IMR-90 (cell line): ENCODE measurements around the gene C5orf63. TPM values are rescaled to one million over a fixed set of nuclear protein-coding genes. Genes with fewer than 3 reads are reported as not detected.

Source experiments
- ATAC-seq: fragments of 200-7000 bp; cut with Tn5 transposase; 2 replicates; pipeline ENCODE4 v1.9.1; 2020; ENCODE audit warnings: low read depth, mild to moderate bottlenecking, moderate library complexity
- BruUV-seq: library from RNA; stranded (reverse); fragments of 400-500 nt; replicated peaks from 2 replicates; lab custom pipeline; 2021; lab: Mats Ljungman, UMichigan
- CTCF ChIA-PET: fragments of 300-600 bp; formaldehyde crosslinking; extraction: SDS; loops from one replicate; lab custom pipeline; 2021; ENCODE audit warnings: antibody characterized with exemption; lab: Yijun Ruan, JAX
- POLR2A ChIA-PET: fragments of 300-600 bp; sonication (Branson Sonifier 250); formaldehyde crosslinking; loops from one replicate; lab custom pipeline; 2022; ENCODE audit warnings: antibody characterized with exemption; ENCODE audit not compliant: unreplicated experiment; lab: Charles Lee
- DNase-seq: peaks from one replicate; pipeline ENCODE4 v3.0.0; 2013
- H2AFZ ChIP-seq: replicated peaks from 2 replicates; pipeline ENCODE3; 2013; ENCODE audit warnings: low read length, mild to moderate bottlenecking; ENCODE audit not compliant: poor library complexity
- H2AK5ac ChIP-seq: 2 replicates; pipeline ENCODE4 v1.6.1; 2013; ENCODE audit warnings: low read depth, low read length, inconsistent platforms
- H2AK9ac ChIP-seq: replicated peaks from 2 replicates; pipeline ENCODE3; 2013; ENCODE audit warnings: mild to moderate bottlenecking, low read depth, low read length, moderate library complexity; ENCODE audit not compliant: poor library complexity
- H2BK120ac ChIP-seq: 2 replicates; pipeline ENCODE4 v1.6.1; 2013; ENCODE audit warnings: low read depth, low read length, inconsistent platforms
- H2BK15ac ChIP-seq: 3 replicates; pipeline ENCODE4 v1.6.1; 2013; ENCODE audit warnings: low read depth, low read length, inconsistent platforms
- H2BK20ac ChIP-seq: 2 replicates; pipeline ENCODE4 v1.6.1; 2013; ENCODE audit warnings: low read depth, mild to moderate bottlenecking, inconsistent platforms, low read length, moderate library complexity
- H2BK5ac ChIP-seq: 2 replicates; pipeline ENCODE4 v1.6.1; 2013; ENCODE audit warnings: mild to moderate bottlenecking, low read depth, low read length, inconsistent platforms; ENCODE audit not compliant: poor library complexity, severe bottlenecking
- H3K14ac ChIP-seq: replicated peaks from 2 replicates; pipeline ENCODE4 v1.6.1; 2013; ENCODE audit warnings: low read depth, low read length, inconsistent platforms
- H3K18ac ChIP-seq: 2 replicates; pipeline ENCODE4 v1.6.1; 2013; ENCODE audit warnings: low read depth, low read length, control low read depth
- H3K23ac ChIP-seq: 2 replicates; pipeline ENCODE4 v1.6.1; 2013; ENCODE audit warnings: low read depth, low read length, inconsistent platforms
- H3K27ac ChIP-seq: 2 replicates; pipeline ENCODE4 v1.5.1; 2013; ENCODE audit warnings: mild to moderate bottlenecking, control low read depth, low read length; ENCODE audit not compliant: insufficient read depth
- H3K27me3 ChIP-seq: 2 replicates; pipeline ENCODE4 v1.6.1; 2013; ENCODE audit warnings: low read length; ENCODE audit not compliant: control insufficient read depth, insufficient read depth
- H3K36me3 ChIP-seq: 2 replicates; pipeline ENCODE4 v1.6.1; 2013; ENCODE audit warnings: low read length, mixed read lengths; ENCODE audit not compliant: control insufficient read depth, insufficient read depth
- H3K4ac ChIP-seq: 2 replicates; pipeline ENCODE4 v1.6.1; 2013; ENCODE audit warnings: low read depth, low read length, inconsistent platforms
- H3K4me1 ChIP-seq: 2 replicates; pipeline ENCODE4 v1.6.1; 2013; ENCODE audit warnings: low read length, mixed read lengths; ENCODE audit not compliant: control insufficient read depth, insufficient read depth
- H3K4me2 ChIP-seq: 2 replicates; pipeline ENCODE4 v1.6.1; 2013; ENCODE audit warnings: low read depth, mild to moderate bottlenecking, control low read depth, low read length, moderate library complexity
- H3K4me3 ChIP-seq: 2 replicates; pipeline ENCODE4 v1.5.1; 2013; ENCODE audit warnings: low read depth, mild to moderate bottlenecking, control low read depth, low read length, moderate library complexity; ENCODE audit not compliant: insufficient read depth
- H3K56ac ChIP-seq: 2 replicates; pipeline ENCODE4 v1.6.1; 2013; ENCODE audit warnings: low read length, inconsistent platforms; ENCODE audit not compliant: insufficient read depth; ENCODE audit errors: extremely low read depth
- H3K79me1 ChIP-seq, 2 experiments: 2 replicates each; pipeline ENCODE4 v1.6.1; 2013; ENCODE audit warnings: low read length in 2 of 2, inconsistent platforms in 1 of 2, low read depth in 1 of 2
- H3K9ac ChIP-seq: 2 replicates; pipeline ENCODE4 v1.6.1; 2013; ENCODE audit warnings: low read depth, low read length, control low read depth
- H3K9me1 ChIP-seq: 2 replicates; pipeline ENCODE4 v1.6.1; 2013; ENCODE audit warnings: low read length, inconsistent platforms; ENCODE audit not compliant: insufficient read depth
- H3K9me3 ChIP-seq: 2 replicates; pipeline ENCODE4 v1.6.1; 2013; ENCODE audit warnings: low read length; ENCODE audit not compliant: control insufficient read depth, insufficient read depth
- H4K20me1 ChIP-seq: 2 replicates; pipeline ENCODE4 v1.6.1; 2013; ENCODE audit warnings: low read length, inconsistent platforms; ENCODE audit not compliant: insufficient read depth
- H4K5ac ChIP-seq: 2 replicates; pipeline ENCODE4 v1.6.1; 2013; ENCODE audit warnings: mild to moderate bottlenecking, low read depth, low read length, control low read depth
- H4K8ac ChIP-seq, 2 experiments: 2 replicates each; pipeline ENCODE4 v1.6.1; 2013; ENCODE audit warnings: low read depth in 2 of 2, low read length in 2 of 2, control low read depth in 1 of 2, inconsistent platforms in 1 of 2
- H4K91ac ChIP-seq: 2 replicates; pipeline ENCODE4 v1.6.1; 2013; ENCODE audit warnings: low read depth, low read length, inconsistent platforms; ENCODE audit not compliant: insufficient read depth
- BHLHE40 ChIP-seq: fragments of 150-350 bp; IDR thresholded peaks from 2 replicates; pipeline ENCODE4 v1.6.1; 2016; ENCODE audit warnings: mild to moderate bottlenecking, low read depth, low read length
- MAZ ChIP-seq: IDR thresholded peaks from 2 replicates; pipeline ENCODE4 v1.6.1; 2012; ENCODE audit warnings: low read depth, mild to moderate bottlenecking, low read length, improper control_type of control experiment, moderate library complexity, borderline replicate concordance
- MXI1 ChIP-seq: IDR thresholded peaks from 2 replicates; pipeline ENCODE4 v1.6.1; 2012; ENCODE audit warnings: low read depth, mild to moderate bottlenecking, low read length, moderate library complexity, borderline replicate concordance
- NFE2L2 ChIP-seq: fragments of 150-350 bp; IDR thresholded peaks from 2 replicates; pipeline ENCODE4 v1.6.1; 2016; ENCODE audit warnings: low read depth, mild to moderate bottlenecking, low read length
- RAD21 ChIP-seq: IDR thresholded peaks from 2 replicates; pipeline ENCODE4 v1.6.1; 2012; ENCODE audit warnings: low read length, improper control_type of control experiment
- RCOR1 ChIP-seq: IDR thresholded peaks from 2 replicates; pipeline ENCODE4 v1.6.1; 2012; ENCODE audit warnings: mild to moderate bottlenecking, low read length, improper control_type of control experiment; ENCODE audit not compliant: insufficient replicate concordance
- WGBS, 2 experiments: methylation state at CpG; one replicate each; pipeline versions ENCODE4 v1.1.5 to v1.1.7; 2013; ENCODE audit warnings: missing lambda C conversion rate in 2 of 2; ENCODE audit not compliant: insufficient read length in 1 of 2; ENCODE audit errors: extremely low coverage in 2 of 2; 5-methylcytosine and 5-hydroxymethylcytosine counted together
- dilution Hi-C: fragments of 300-500 bp; cut with HindIII; formaldehyde crosslinking; loops from one replicate; pipeline ENCODE4 v1.14.3; 2018; ENCODE audit warnings: low sequenced_read_pairs; ENCODE audit not compliant: unreplicated experiment
- in situ Hi-C: fragments of 300-500 bp; cut with MboI; formaldehyde crosslinking; loops from 3 replicates; pipeline ENCODE4 v1.14.3; 2019; ENCODE audit warnings: low sequenced_read_pairs, inconsistent platforms, mixed read lengths
- intact Hi-C: fragments of 100-400 bp; cut with micrococcal nuclease; formaldehyde crosslinking; loops from 2 replicates; pipeline ENCODE4 v1.10.0; 2022
- polyA plus RNA-seq, 3 experiments: library from polyadenylated mRNA; depleted of rRNA; stranded (reverse); fragments of >200 nt; gene quantifications; 2 replicates each; pipeline ENCODE4 v1.2.3, GENCODE V29; 2012; ENCODE audit warnings: low replicate concordance in 1 of 3
- total RNA-seq: library from RNA; depleted of rRNA; stranded (reverse); fragments of >200 nt; gene quantifications from 2 replicates; pipeline ENCODE4 v1.2.3, GENCODE V29; 2012
- TF ChIP-seq, protein P1 (sequence below): fragments of 150-350 bp; IDR thresholded peaks from 2 replicates; pipeline ENCODE4 v1.6.1; 2017; ENCODE audit warnings: mild to moderate bottlenecking, antibody characterized with exemption, low read length, low read depth
- TF ChIP-seq, protein P2 (sequence below): conservative IDR thresholded peaks from 2 replicates; pipeline ENCODE4 v1.5.1; 2012; ENCODE audit warnings: mild to moderate bottlenecking, low read depth, low read length, improper control_type of control experiment

Gene C5orf63
- total and polyA plus RNA-seq, 2 of the 4 experiments (the other 2 are of a cell fraction) = 0.72 to 1.1 TPM

DNA sequence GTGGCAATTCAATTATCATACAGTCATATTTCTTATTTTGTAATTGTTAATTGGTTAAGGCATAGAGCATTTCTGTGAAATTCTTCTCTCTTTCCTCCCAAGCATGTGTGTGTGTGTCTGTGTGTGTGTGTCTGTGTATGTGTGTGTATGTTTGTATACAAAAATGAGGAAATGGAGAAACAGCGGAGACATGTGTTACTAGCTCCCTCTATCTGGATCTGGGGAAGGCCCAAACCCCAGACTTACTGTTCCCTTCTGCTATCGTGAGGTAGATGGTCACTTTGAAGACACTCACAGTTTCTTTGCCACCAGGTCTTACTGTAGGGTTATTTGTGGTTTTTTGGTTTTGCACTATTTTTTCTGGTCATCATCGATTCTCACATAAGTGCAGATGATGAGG, 11.4 kb upstream of the C5orf63 start:
- Histone ChIP-seq H3K9ac (no peak overlapping the region), H2AK5ac (no peak overlapping the region), H3K9me1 (peaks cover 7% of the 10 kb centered on the region), H3K14ac (no peak overlapping the region), H3K79me1 (no peaks in the 10 kb centered on the region), H4K91ac (no peak overlapping the region), H3K4me2 (no peak overlapping the region), H3K27me3 (no peaks in the 10 kb centered on the region), H3K4ac (no peak overlapping the region), H3K27ac (no peak overlapping the region), H3K9me3 (no peaks in the 10 kb centered on the region), H3K4me1 (peaks cover 4% of the 10 kb centered on the region; the same call in 1 of the 2 replicates), H3K56ac (no peak overlapping the region), H2BK5ac (no peak overlapping the region), H4K20me1 (no peaks in the 10 kb centered on the region), H3K36me3 (no peaks in the 10 kb centered on the region), H4K5ac (no peak overlapping the region), H2BK15ac (no peak overlapping the region), H3K4me3 (no peak overlapping the region), H2BK20ac (no peak overlapping the region), H3K18ac (no peak overlapping the region), H3K23ac (no peak overlapping the region), H2BK120ac (no peak overlapping the region), H4K8ac (no peak overlapping the region), H2AFZ (no peak overlapping the region), H2AK9ac (no peak overlapping the region)
- POLR2A ChIA-PET = interaction anchor here (0.6 kb wide), 1 partner anchor 21 kb away, joined by 3 read pairs; no protein-coding TSS in a partner anchor
- dilution Hi-C loops = no loop called here
- intact Hi-C loops = no loop called here
- ATAC-seq (no peak), DNase-seq (no peak)
- no peak for TF ChIP-seq NFE2L2
- TF ChIP-seq BHLHE40 = no peak
- TF ChIP-seq RAD21 = no peak
- TF ChIP-seq MXI1 = no peak
- TF ChIP-seq, protein P1, sequence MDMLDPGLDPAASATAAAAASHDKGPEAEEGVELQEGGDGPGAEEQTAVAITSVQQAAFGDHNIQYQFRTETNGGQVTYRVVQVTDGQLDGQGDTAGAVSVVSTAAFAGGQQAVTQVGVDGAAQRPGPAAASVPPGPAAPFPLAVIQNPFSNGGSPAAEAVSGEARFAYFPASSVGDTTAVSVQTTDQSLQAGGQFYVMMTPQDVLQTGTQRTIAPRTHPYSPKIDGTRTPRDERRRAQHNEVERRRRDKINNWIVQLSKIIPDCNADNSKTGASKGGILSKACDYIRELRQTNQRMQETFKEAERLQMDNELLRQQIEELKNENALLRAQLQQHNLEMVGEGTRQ = no peak
- TF ChIP-seq, protein P2, sequence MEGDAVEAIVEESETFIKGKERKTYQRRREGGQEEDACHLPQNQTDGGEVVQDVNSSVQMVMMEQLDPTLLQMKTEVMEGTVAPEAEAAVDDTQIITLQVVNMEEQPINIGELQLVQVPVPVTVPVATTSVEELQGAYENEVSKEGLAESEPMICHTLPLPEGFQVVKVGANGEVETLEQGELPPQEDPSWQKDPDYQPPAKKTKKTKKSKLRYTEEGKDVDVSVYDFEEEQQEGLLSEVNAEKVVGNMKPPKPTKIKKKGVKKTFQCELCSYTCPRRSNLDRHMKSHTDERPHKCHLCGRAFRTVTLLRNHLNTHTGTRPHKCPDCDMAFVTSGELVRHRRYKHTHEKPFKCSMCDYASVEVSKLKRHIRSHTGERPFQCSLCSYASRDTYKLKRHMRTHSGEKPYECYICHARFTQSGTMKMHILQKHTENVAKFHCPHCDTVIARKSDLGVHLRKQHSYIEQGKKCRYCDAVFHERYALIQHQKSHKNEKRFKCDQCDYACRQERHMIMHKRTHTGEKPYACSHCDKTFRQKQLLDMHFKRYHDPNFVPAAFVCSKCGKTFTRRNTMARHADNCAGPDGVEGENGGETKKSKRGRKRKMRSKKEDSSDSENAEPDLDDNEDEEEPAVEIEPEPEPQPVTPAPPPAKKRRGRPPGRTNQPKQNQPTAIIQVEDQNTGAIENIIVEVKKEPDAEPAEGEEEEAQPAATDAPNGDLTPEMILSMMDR = no peak
- no peak for TF ChIP-seq MAZ
- TF ChIP-seq RCOR1 = no peak
- WGBS, 2 experiments = no CpG with 5 or more reads among the region's 3 CpGs
- CTCF ChIA-PET = no interaction called here
- no TSS peak for BruUV-seq
- in situ Hi-C loops = no loop called here
